Spleen (tissue), 7 donors: Measurements from ENCODE around the gene TMEM50A.
"Not testable (repeated sequence)": the region's sequence is repeated elsewhere in the genome, so short reads cannot be mapped to it uniquely, and the experiment has no call there.

Experiments used
- CTCF ChIP-seq, 11 experiments: fragments of 200-600 bp in 7 of 11; fragments of 450-650 bp in 4 of 11; sonication (generic) in 4 of 11; IDR thresholded peaks in 8 of 11; conservative IDR thresholded peaks in 3 of 11; 1 replicate in 7 of 11; 2 replicates in 4 of 11; pipeline versions ENCODE4 v1.4.0 to v1.8.0; 2016 to 2021; ENCODE audit warnings: antibody characterized with exemption in 11 of 11, inconsistent platforms in 4 of 11, mild to moderate bottlenecking in 1 of 11
- POLR2A ChIP-seq, 3 donors: fragments of 450-650 bp; IDR thresholded peaks; one replicate each; pipeline ENCODE4 v1.5.1; 2017; ENCODE audit warnings: antibody characterized with exemption in 3 of 3, mild to moderate bottlenecking in 1 of 3
- POLR2AphosphoS5 ChIP-seq, 3 donors: sonication (generic); formaldehyde crosslinking; IDR thresholded peaks; one replicate each; pipeline ENCODE4 v1.5.1; 2017; ENCODE audit warnings: antibody characterized with exemption in 3 of 3
- donor health status: DM: no; HTN: no; CAD: no; lungs with moderate emphysema.
- donor health status: DM: no; HTN: no; CAD: no.
- donor health status: DM: no; HTN: no; CAD: no.

DNA sequence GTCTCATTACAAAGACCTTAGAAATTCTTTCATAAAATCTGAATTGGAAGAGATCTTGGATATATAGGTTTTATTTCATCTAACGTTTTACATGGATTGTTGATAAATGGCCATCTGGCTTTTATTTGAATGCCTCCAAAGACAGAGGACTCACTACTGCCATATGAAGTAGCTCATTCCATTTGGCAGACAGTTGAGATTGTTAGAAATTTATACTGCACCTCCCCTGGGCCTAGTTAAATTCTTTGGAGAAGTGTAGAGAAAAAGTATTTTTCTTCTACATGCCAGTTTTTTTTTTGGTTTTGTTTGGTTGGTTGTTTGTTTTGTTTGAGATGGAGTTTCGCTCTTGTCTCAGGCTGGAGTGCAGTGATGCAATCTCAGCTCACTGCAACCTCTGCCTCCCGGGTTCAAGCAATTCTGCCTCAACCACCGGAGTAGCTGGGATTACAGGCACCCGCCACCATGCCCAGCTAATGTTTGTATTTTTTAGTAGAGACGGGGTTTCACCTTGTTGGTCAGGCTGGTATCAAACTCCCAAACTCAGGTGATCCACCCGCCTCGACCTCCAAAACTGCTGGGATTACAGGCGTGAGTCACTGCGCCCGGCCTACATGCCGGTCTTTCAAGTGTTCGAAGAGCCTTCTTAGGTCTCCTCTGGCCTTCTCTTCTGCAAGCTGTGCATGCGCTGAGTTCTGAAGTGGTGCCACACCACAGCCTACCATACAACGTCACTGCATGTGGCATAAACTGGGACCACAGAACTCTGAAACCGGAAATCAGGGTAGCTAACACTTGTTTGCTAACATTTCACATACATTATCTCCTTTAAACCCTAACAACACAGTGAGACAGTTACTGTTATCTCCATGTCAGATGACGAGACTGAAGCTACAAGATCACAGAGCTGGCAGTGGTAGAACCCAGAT, 24.8 kb downstream of the TMEM50A start:
- TF ChIP-seq CTCF (IDR thresholded peaks at IDR 0.05 in 8 of 11, conservative IDR thresholded peaks at IDR 0.05 in 3 of 11); POLR2A (IDR thresholded peaks at IDR 0.05); POLR2AphosphoS5 (IDR thresholded peaks at IDR 0.05): not testable (repeated sequence)
